ENCODE results near the gene SUV39H1.

DNA sequence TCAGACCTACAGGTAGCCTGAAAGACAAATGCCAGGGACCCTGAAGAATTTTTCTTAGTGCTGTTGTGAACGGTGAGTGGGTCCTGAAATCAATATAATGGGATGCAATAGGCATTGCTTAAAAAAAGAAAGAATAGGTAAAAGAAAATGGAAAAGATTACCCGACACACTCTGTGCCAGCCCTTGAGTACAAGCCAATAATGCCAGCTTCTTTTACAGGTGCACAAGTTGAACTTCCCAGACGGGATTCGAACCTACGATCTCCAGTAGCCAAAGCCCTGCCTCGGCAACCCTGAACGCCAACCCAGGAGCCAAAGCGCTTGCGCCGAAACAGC lies 40.3 kb downstream of the SUV39H1 start:
- TF ChIP-seq POLR2A (IDR thresholded peaks at IDR 0.05; ENCODE audit: low read length) (no peak), GATA1 (IDR thresholded peaks at IDR 0.05; ENCODE audit: low read depth, low read length) (no peak)
